Measurements from ENCODE around the gene HELB. TPM values are rescaled to one million over a fixed set of nuclear protein-coding genes. Genes with fewer than 3 reads are reported as not detected.

The HELB gene
- total and polyA plus RNA-seq, 2 donors (not counting 3 experiments of a cell fraction or from before 2014, with no cell fraction given) = 0.75 to 4.0 TPM

- dilution Hi-C loops (cut with MboI; ENCODE audit: extremely low pct_ligation_motif_present, low sequenced_read_pairs) (no loop called here), intact Hi-C loops (cut with micrococcal nuclease) (no loop called here)
- ChIA-PET POLR2A (no interaction called here), CTCF (no interaction called here)
- TF ChIP-seq POLR2A (IDR thresholded peaks at IDR 0.05; ENCODE audit: low read depth, low read length) = no peak
- TF ChIP-seq FOS (IDR thresholded peaks at IDR 0.05; ENCODE audit: borderline replicate concordance, insufficient read depth, low read length) = no peak
- TF ChIP-seq JUN (IDR thresholded peaks at IDR 0.05; ENCODE audit: borderline replicate concordance, insufficient read depth, insufficient read length, low read depth) = no peak
- no peak for TF ChIP-seq EZH2 (IDR thresholded peaks at IDR 0.05; ENCODE audit: borderline replicate concordance, low read depth, low read length, severe bottlenecking)
- no peak for TF ChIP-seq POLR2AphosphoS5 (IDR thresholded peaks at IDR 0.05; ENCODE audit: insufficient read depth, low read depth, low read length)
- no peak for TF ChIP-seq GATA2 (IDR thresholded peaks at IDR 0.05; ENCODE audit: insufficient read depth, insufficient read length, low read depth, low read length)
- TF ChIP-seq MYC (IDR thresholded peaks at IDR 0.05; ENCODE audit: low read depth, low read length) = no peak
- no peak for TF ChIP-seq MAX (IDR thresholded peaks at IDR 0.05; ENCODE audit: insufficient read depth, insufficient read length)
- no peak for TF ChIP-seq CTCF (IDR thresholded peaks at IDR 0.05; ENCODE audit: extremely low read depth in 1 of 2, insufficient read depth in 1 of 2, low read depth in 1 of 2, low read length in 2 of 2)
- Histone ChIP-seq H3K9me1 (replicated peaks; ENCODE audit: control insufficient read depth, extremely low read depth, insufficient read depth, low read length) (no peaks in the 10 kb centered on the region), H3K4me3 (replicated peaks in 1 of 3; ENCODE audit: insufficient read depth in 1 of 3, low read depth in 1 of 3, low read length in 3 of 3) (no peak overlapping the region), H2AFZ (ENCODE audit: low read depth, low read length) (no peak overlapping the region), H3K36me3 (ENCODE audit: control insufficient read depth in 2 of 2, extremely low read depth in 1 of 2, insufficient read depth in 2 of 2, low read length in 2 of 2) (no peaks in the 10 kb centered on the region), H3K27me3 (ENCODE audit: control insufficient read depth in 2 of 2, insufficient read depth in 2 of 2, low read length in 2 of 2) (peaks cover 2 to 3% of the 10 kb centered on the region in 2 experiments), H3K4me2 (ENCODE audit: insufficient read depth, low read length) (no peak overlapping the region), H3K27ac (ENCODE audit: insufficient read depth, low read depth, low read length) (no peak overlapping the region), H4K20me1 (replicated peaks; ENCODE audit: control insufficient read depth, extremely low read depth, insufficient read depth, low read length) (no peaks in the 10 kb centered on the region), H3K9me3 (replicated peaks; ENCODE audit: control insufficient read depth, insufficient read depth, low read length) (no peaks in the 10 kb centered on the region), H3K79me2 (ENCODE audit: control insufficient read depth, insufficient read depth, low read length) (no peaks in the 10 kb centered on the region), H3K4me1 (ENCODE audit: control insufficient read depth, extremely low read depth, insufficient read depth, low read length) (no peaks in the 10 kb centered on the region), H3K9ac (replicated peaks; ENCODE audit: extremely low read depth, insufficient read depth, low read length) (no peak overlapping the region)
- DNase-seq (ENCODE audit: low read depth, low spot score) (no peak), FAIRE-seq (no peak)
- BruUV-seq (replicated peaks) = no TSS peak
Measured at GRCh38 chr12:66255737-66256136, 46.6 kb upstream of the HELB start.
